ENCODE results near the gene ART1. TPM values are rescaled to one million over a fixed set of nuclear protein-coding genes. Genes with fewer than 3 reads are reported as not detected.

The ART1 gene
- total RNA-seq, 2 experiments from 2014 or later, result not detected

DNA sequence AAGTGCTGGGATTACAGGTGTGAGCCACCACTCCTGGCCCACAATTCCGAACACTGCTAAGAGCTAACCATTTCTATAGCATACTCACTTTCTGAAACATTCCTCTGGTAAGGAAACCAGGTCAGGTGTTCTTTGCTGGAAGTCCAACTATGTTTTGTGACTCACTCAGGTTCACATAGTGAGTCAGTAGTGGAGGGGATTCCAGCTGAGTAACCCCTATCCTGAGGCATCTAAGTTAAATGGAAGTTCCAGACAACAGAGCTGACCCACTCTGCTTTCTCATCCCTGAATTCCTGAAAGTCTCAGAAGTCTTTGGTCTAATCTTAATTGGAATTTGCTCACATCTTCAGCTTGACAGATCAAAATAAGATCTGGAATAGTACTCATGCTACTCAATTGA lies 29.3 kb downstream of the ART1 start:
- Mint-ChIP-seq H3K4me3 (no peak overlapping the region), H3K27ac (no peak overlapping the region), H3K27me3 (ENCODE audit: low read depth) (no peaks in the 10 kb centered on the region), H3K9me3 (ENCODE audit: insufficient read depth) (no peaks in the 10 kb centered on the region), H3K36me3 (ENCODE audit: low read depth) (peaks cover 46% of the 10 kb centered on the region), H3K4me1 (ENCODE audit: low read depth) (no peaks in the 10 kb centered on the region)
- POLR2A ChIA-PET, result no interaction called here
- DNase-seq (no peak), ATAC-seq (no peak)
- CTCF ChIA-PET, result interaction anchor here (0.7 kb wide), 1 partner anchor 134 kb away, joined by 3 read pairs; no protein-coding TSS in a partner anchor

- ChIA-PET CTCF (no interaction called here), POLR2A (no interaction called here)
- H3K27me3 Mint-ChIP-seq (ENCODE audit: low read depth), result no peaks in the 10 kb centered on the region
- DNase-seq (no peak), ATAC-seq (no peak)
- no peak overlapping the region for H3K4me3 Mint-ChIP-seq
- H3K36me3 Mint-ChIP-seq (ENCODE audit: low read depth), result peaks cover 57% of the 10 kb centered on the region
- no peak overlapping the region for H3K27ac Mint-ChIP-seq
- no peaks in the 10 kb centered on the region for H3K4me1 Mint-ChIP-seq (ENCODE audit: low read depth)
- no peaks in the 10 kb centered on the region for H3K9me3 Mint-ChIP-seq (ENCODE audit: insufficient read depth)
Observed at GRCh38 chr11:3675971-3676370, 31.0 kb downstream of the ART1 start.

DNA sequence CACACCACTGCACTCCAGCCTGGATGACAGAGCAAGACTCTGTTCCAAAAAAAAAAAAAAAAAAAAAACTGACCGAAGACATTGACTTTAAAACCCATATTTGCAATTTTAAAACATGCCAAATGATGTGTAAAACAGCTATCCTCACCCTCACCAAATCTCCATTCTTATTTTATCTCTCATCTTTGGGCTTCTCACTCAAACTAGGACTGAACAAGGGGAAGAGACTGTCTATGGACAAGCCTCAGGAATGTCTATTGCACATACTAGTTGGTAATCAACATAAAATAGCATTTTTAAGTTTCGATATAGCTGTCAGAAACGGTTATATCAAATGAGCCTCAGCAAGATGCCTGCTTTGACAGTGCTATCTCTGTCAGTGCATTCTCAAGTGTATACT lies 34.1 kb downstream of the ART1 start:
- CTCF ChIA-PET, result no interaction called here
- no peak overlapping the region for H3K4me3 Mint-ChIP-seq
- H3K36me3 Mint-ChIP-seq (ENCODE audit: low read depth), result peaks cover 76% of the 10 kb centered on the region
- DNase-seq (no peak), ATAC-seq (no peak)
- H3K4me1 Mint-ChIP-seq (ENCODE audit: low read depth), result peaks cover 4% of the 10 kb centered on the region
- no peaks in the 10 kb centered on the region for H3K9me3 Mint-ChIP-seq (ENCODE audit: insufficient read depth)
- POLR2A ChIA-PET, result no interaction called here
- H3K27ac Mint-ChIP-seq, result no peak overlapping the region
- no peaks in the 10 kb centered on the region for H3K27me3 Mint-ChIP-seq (ENCODE audit: low read depth)

- ChIA-PET CTCF (interaction anchor here (0.7 to 2.9 kb wide), 2 partner anchors 125 to 359 kb away, joined by 3 to 15 read pairs; partner anchors contain the start of gene PGAP2), POLR2A (interaction anchor here (0.8 kb wide), 1 partner anchor 10 kb away, joined by 3 read pairs; no protein-coding TSS in a partner anchor)
- peaks cover 4% of the 10 kb centered on the region for H3K4me1 Mint-ChIP-seq (ENCODE audit: low read depth)
- no peak overlapping the region for H3K27ac Mint-ChIP-seq
- peaks cover 76% of the 10 kb centered on the region for H3K36me3 Mint-ChIP-seq (ENCODE audit: low read depth)
- ATAC-seq (no peak), DNase-seq (no peak)
- H3K27me3 Mint-ChIP-seq (ENCODE audit: low read depth), result no peaks in the 10 kb centered on the region
- no peaks in the 10 kb centered on the region for H3K9me3 Mint-ChIP-seq (ENCODE audit: insufficient read depth)
- H3K4me3 Mint-ChIP-seq, result no peak overlapping the region
Observed at GRCh38 chr11:3683039-3683438, 38.1 kb downstream of the ART1 start.

DNA sequence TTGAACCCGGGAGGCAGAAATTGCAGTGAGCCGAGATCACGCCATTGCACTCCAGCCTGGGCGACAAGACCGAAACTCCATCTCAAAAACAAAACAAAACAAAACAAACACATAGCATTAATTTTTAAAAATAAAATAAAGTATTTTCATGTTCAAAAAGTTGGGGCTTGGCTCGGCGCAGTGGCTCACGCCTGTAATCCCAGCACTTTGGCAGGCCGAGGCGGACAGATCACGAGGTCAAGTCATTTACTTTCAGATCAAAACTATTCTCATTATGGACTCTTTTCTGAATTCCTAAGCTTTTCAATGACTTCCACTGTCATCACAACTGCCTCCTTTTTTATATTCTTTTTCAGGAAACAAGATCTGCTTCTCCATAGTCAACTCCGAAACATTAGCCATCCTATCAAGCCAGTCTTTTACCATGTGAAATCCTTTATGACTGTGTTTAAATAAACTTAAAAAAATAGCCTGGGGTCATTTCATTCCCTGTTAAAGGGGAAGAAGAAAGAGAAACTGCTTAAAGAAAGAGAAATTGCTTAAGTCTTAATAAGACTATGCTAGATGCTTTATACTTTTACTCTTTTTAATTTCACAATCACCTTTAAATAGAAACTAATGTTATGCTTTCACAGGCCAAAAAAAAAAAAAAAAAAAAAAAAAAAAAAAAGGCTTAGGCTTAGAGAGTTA lies 39.3 kb downstream of the ART1 start:
- H3K36me3 Mint-ChIP-seq (ENCODE audit: low read depth), result peaks cover 71% of the 10 kb centered on the region
- no peak overlapping the region for H3K4me3 Mint-ChIP-seq
- H3K27me3 Mint-ChIP-seq (ENCODE audit: low read depth), result no peaks in the 10 kb centered on the region
- no peaks in the 10 kb centered on the region for H3K9me3 Mint-ChIP-seq (ENCODE audit: insufficient read depth)
- no peak overlapping the region for H3K27ac Mint-ChIP-seq
- DNase-seq (no peak), ATAC-seq (no peak)
- peaks cover 4% of the 10 kb centered on the region for H3K4me1 Mint-ChIP-seq (ENCODE audit: low read depth)
- ChIA-PET POLR2A (no interaction called here), CTCF (interaction anchor here (1.1 to 2.9 kb wide), 2 partner anchors 10 to 124 kb away, joined by 4 to 15 read pairs; partner anchors contain the start of gene PGAP2)

GRCh38 chr11:3684819-3685172 lies 39.9 kb downstream of the ART1 start:
- DNase-seq (no peak), ATAC-seq (no peak)
- POLR2A ChIA-PET, result no interaction called here
- Mint-ChIP-seq H3K4me3 (no peak overlapping the region), H3K4me1 (ENCODE audit: low read depth) (peaks cover 4% of the 10 kb centered on the region), H3K27me3 (ENCODE audit: low read depth) (no peaks in the 10 kb centered on the region), H3K27ac (no peak overlapping the region), H3K9me3 (ENCODE audit: insufficient read depth) (no peaks in the 10 kb centered on the region), H3K36me3 (ENCODE audit: low read depth) (peaks cover 67% of the 10 kb centered on the region)
- CTCF ChIA-PET, result interaction anchor here (1.1 to 2.9 kb wide), 2 partner anchors 10 to 124 kb away, joined by 4 to 15 read pairs; partner anchors contain the start of gene PGAP2

- no peak overlapping the region for H3K4me3 Mint-ChIP-seq
- ChIA-PET POLR2A (no interaction called here), CTCF (interaction anchor here (1.1 kb wide), 1 partner anchor 9 kb away, joined by 4 read pairs; no protein-coding TSS in a partner anchor)
- ATAC-seq (no peak), DNase-seq (no peak)
- H3K4me1 Mint-ChIP-seq (ENCODE audit: low read depth), result peaks cover 4% of the 10 kb centered on the region
- no peaks in the 10 kb centered on the region for H3K27me3 Mint-ChIP-seq (ENCODE audit: low read depth)
- H3K27ac Mint-ChIP-seq, result no peak overlapping the region
- peaks cover 64% of the 10 kb centered on the region for H3K36me3 Mint-ChIP-seq (ENCODE audit: low read depth)
- H3K9me3 Mint-ChIP-seq (ENCODE audit: insufficient read depth), result no peaks in the 10 kb centered on the region
Observed at GRCh38 chr11:3685923-3686322, 41.0 kb downstream of the ART1 start.

- Mint-ChIP-seq H3K27me3 (ENCODE audit: low read depth) (no peaks in the 10 kb centered on the region), H3K4me3 (no peak overlapping the region), H3K9me3 (ENCODE audit: insufficient read depth) (no peaks in the 10 kb centered on the region), H3K27ac (no peak overlapping the region), H3K36me3 (ENCODE audit: low read depth) (peaks cover 60% of the 10 kb centered on the region), H3K4me1 (ENCODE audit: low read depth) (peaks cover 4% of the 10 kb centered on the region)
- POLR2A ChIA-PET, result no interaction called here
- DNase-seq (no peak), ATAC-seq (no peak)
- CTCF ChIA-PET, result no interaction called here
Observed at GRCh38 chr11:3686751-3687150, 41.8 kb downstream of the ART1 start.

DNA sequence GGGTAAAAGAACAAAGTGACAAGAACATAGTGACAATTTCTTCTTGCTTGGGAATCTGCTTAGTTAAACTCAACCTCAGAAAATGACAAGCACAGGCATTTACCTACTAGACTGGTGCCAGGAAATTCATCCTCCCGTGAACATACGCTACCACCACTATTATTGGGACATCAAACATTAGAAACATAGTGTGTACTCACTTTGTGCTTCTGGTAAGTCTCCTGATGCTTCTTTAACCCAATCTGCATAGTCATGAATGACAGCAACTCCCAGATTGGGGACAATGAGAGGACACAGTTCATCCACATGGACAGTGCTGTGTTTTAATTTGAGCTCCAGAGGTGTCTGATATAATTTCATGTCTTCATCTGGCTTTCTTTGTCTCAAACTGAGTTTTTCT lies 55.5 kb downstream of the ART1 start:
- H3K4me1 Mint-ChIP-seq (ENCODE audit: low read depth), result no peaks in the 10 kb centered on the region
- ChIA-PET POLR2A (no interaction called here), CTCF (no interaction called here)
- no peaks in the 10 kb centered on the region for H3K27me3 Mint-ChIP-seq (ENCODE audit: low read depth)
- H3K36me3 Mint-ChIP-seq (ENCODE audit: low read depth), result peaks cover 62% of the 10 kb centered on the region
- no peak overlapping the region for H3K4me3 Mint-ChIP-seq
- H3K27ac Mint-ChIP-seq, result no peak overlapping the region
- no peak for ATAC-seq
- H3K9me3 Mint-ChIP-seq (ENCODE audit: insufficient read depth), result no peaks in the 10 kb centered on the region
- no peak for DNase-seq

GRCh38 chr11:3700910-3701309 lies 56.0 kb downstream of the ART1 start:
- POLR2A ChIA-PET, result no interaction called here
- no peak overlapping the region for H3K4me3 Mint-ChIP-seq

GRCh38 chr11:3703383-3703782 lies 58.5 kb downstream of the ART1 start:
- Mint-ChIP-seq H3K4me3 (no peak overlapping the region), H3K36me3 (ENCODE audit: low read depth) (peaks cover 59% of the 10 kb centered on the region), H3K27ac (no peak overlapping the region), H3K27me3 (ENCODE audit: low read depth) (no peaks in the 10 kb centered on the region), H3K9me3 (ENCODE audit: insufficient read depth) (no peaks in the 10 kb centered on the region), H3K4me1 (ENCODE audit: low read depth) (no peaks in the 10 kb centered on the region)
- POLR2A ChIA-PET, result no interaction called here
- ATAC-seq, result no peak
- CTCF ChIA-PET, result interaction anchor here (1.3 kb wide), 1 partner anchor 31 kb away, joined by 3 read pairs; no protein-coding TSS in a partner anchor
- DNase-seq, result no peak

More at GRCh38 chr11:3700910-3701309, 56.0 kb downstream of the ART1 start:
- H3K27ac Mint-ChIP-seq, result no peak overlapping the region
- H3K9me3 Mint-ChIP-seq (ENCODE audit: insufficient read depth), result no peaks in the 10 kb centered on the region
- no peak for ATAC-seq
- no peak for DNase-seq
- H3K27me3 Mint-ChIP-seq (ENCODE audit: low read depth), result no peaks in the 10 kb centered on the region
- CTCF ChIA-PET, result interaction anchor here (1.4 kb wide), 1 partner anchor 108 kb away, joined by 6 read pairs; the partner anchor contains the start of gene PGAP2
- H3K4me1 Mint-ChIP-seq (ENCODE audit: low read depth), result no peaks in the 10 kb centered on the region
- H3K36me3 Mint-ChIP-seq (ENCODE audit: low read depth), result peaks cover 60% of the 10 kb centered on the region

GRCh38 chr11:3707176-3707575 lies 62.2 kb downstream of the ART1 start:
- Mint-ChIP-seq H3K4me3 (no peak overlapping the region), H3K27me3 (ENCODE audit: low read depth) (no peaks in the 10 kb centered on the region), H3K27ac (no peak overlapping the region), H3K36me3 (ENCODE audit: low read depth) (peaks cover 53% of the 10 kb centered on the region), H3K9me3 (ENCODE audit: insufficient read depth) (no peaks in the 10 kb centered on the region), H3K4me1 (ENCODE audit: low read depth) (peaks cover 1% of the 10 kb centered on the region)
- DNase-seq, result no peak
- POLR2A ChIA-PET, result no interaction called here
- no peak for ATAC-seq
- CTCF ChIA-PET, result interaction anchor here (0.6 kb wide), 1 partner anchor 713 kb away, joined by 3 read pairs; no protein-coding TSS in a partner anchor
